ENCODE results near the gene CNN3. TPM values are rescaled to one million over a fixed set of nuclear protein-coding genes. Genes with fewer than 3 reads are reported as not detected.

Gene CNN3
- total and polyA plus RNA-seq, 2 of the 4 experiments (the other 2 are of a cell fraction) = 249 to 552 TPM

- peak overlapping the region; percentile 98 for H3K23ac ChIP-seq (ENCODE audit: low read depth, low read length)
- H3K4ac ChIP-seq (ENCODE audit: low read depth, low read length) = peak overlapping the region; percentile 97
- no peaks in the 10 kb centered on the region for H3K9me3 ChIP-seq (ENCODE audit: control insufficient read depth, insufficient read depth, low read length)
- H3K56ac ChIP-seq (ENCODE audit: extremely low read depth, insufficient read depth, low read length) = peak overlapping the region; percentile 99
- peak overlapping the region; percentile 55 for H3K18ac ChIP-seq (ENCODE audit: low read depth, low read length)
- WGBS, 2 experiments (ENCODE audit: extremely low coverage in 2 of 2, insufficient read length in 1 of 2) = 0% methylated on average over 35 of the region's 78 CpGs; no CpG with 5 or more reads in 1 of the 2 experiments
- peak overlapping the region; percentile 97; the same call in 1 of the 2 replicates for H3K4me2 ChIP-seq (ENCODE audit: low read depth, low read length)
- peaks cover 7% of the 10 kb centered on the region for H3K36me3 ChIP-seq (ENCODE audit: control insufficient read depth, insufficient read depth, low read length)
- H3K27me3 ChIP-seq (ENCODE audit: control insufficient read depth, insufficient read depth, low read length) = no peaks in the 10 kb centered on the region
- BruUV-seq (replicated peaks) = no TSS peak
- H2AK9ac ChIP-seq (replicated peaks; ENCODE audit: low read depth, low read length, poor library complexity) = peak overlapping the region; percentile 99
- H3K4me3 ChIP-seq (ENCODE audit: insufficient read depth, low read depth, low read length) = peak overlapping the region; percentile 63
- in situ Hi-C loops (cut with MboI; ENCODE audit: low sequenced_read_pairs) (no loop called here), intact Hi-C loops (cut with micrococcal nuclease) (loop anchor here (10.0 kb wide), 1 partner anchor 308 kb away; the partner anchor contains the start of gene RWDD3), dilution Hi-C loops (cut with HindIII; ENCODE audit: low sequenced_read_pairs, unreplicated experiment) (no loop called here)
- H4K5ac ChIP-seq (ENCODE audit: low read depth, low read length) = peak overlapping the region; percentile 13
- peak overlapping the region; percentile 89 for H2BK5ac ChIP-seq (ENCODE audit: low read depth, low read length, poor library complexity, severe bottlenecking)
- ChIA-PET CTCF (interaction anchor here (1.0 to 1.8 kb wide), 2 partner anchors 13 to 72 kb away, joined by 3 to 7 read pairs; no protein-coding TSS in a partner anchor), POLR2A (ENCODE audit: unreplicated experiment) (interaction anchor here (0.7 kb wide), 1 partner anchor 86 kb away, joined by 4 read pairs; no protein-coding TSS in a partner anchor)
- peak overlapping the region; percentile 73 for H2AFZ ChIP-seq (replicated peaks; ENCODE audit: low read length, poor library complexity)
- peaks cover 43% of the 10 kb centered on the region for H4K20me1 ChIP-seq (ENCODE audit: insufficient read depth, low read length)
- peak overlapping the region; percentile 64; the same call in 1 of the 3 replicates for H2BK15ac ChIP-seq (ENCODE audit: low read depth, low read length)
- peaks cover 23% of the 10 kb centered on the region for H3K4me1 ChIP-seq (ENCODE audit: control insufficient read depth, insufficient read depth, low read length)
- peak; percentile 53 for DNase-seq
- ATAC-seq (ENCODE audit: low read depth) = peak; percentile 24
- H2AK5ac ChIP-seq (ENCODE audit: low read depth, low read length) = peak overlapping the region; percentile 71
- peaks cover 4 to 45% of the 10 kb centered on the region in 2 experiments; a peak in 2 of 4 replicates for H3K79me1 ChIP-seq (ENCODE audit: low read depth in 1 of 2, low read length in 2 of 2)
- H3K14ac ChIP-seq (replicated peaks; ENCODE audit: low read depth, low read length) = peak overlapping the region; percentile 100
- H4K91ac ChIP-seq (ENCODE audit: insufficient read depth, low read depth, low read length) = peak overlapping the region; percentile 92
- H2BK20ac ChIP-seq (ENCODE audit: low read depth, low read length) = peak overlapping the region; percentile 6; the same call in 1 of the 2 replicates
- H3K9me1 ChIP-seq (ENCODE audit: insufficient read depth, low read length) = peaks cover 15% of the 10 kb centered on the region; the same call in 1 of the 2 replicates
- peak overlapping the region; percentile 96 for H2BK120ac ChIP-seq (ENCODE audit: low read depth, low read length)
- peak; percentile 23; the same call in 1 of the 2 replicates for TF ChIP-seq SMC3 (IDR thresholded peaks at IDR 0.05; ENCODE audit: low read depth, low read length)
- peak; percentile 51 for TF ChIP-seq CTCF (conservative IDR thresholded peaks at IDR 0.05; ENCODE audit: low read depth, low read length)
- peak; percentile 31 for TF ChIP-seq RAD21 (IDR thresholded peaks at IDR 0.05; ENCODE audit: low read length)
- no peak for TF ChIP-seq RCOR1 (IDR thresholded peaks at IDR 0.05; ENCODE audit: insufficient replicate concordance, low read length)
- TF ChIP-seq FOS (IDR thresholded peaks at IDR 0.05; ENCODE audit: low read depth, low read length) = no peak
- TF ChIP-seq POLR2A (IDR thresholded peaks at IDR 0.05; ENCODE audit: low read depth, low read length) = no peak; the same call in 1 of the 2 replicates
- TF ChIP-seq, protein P1, sequence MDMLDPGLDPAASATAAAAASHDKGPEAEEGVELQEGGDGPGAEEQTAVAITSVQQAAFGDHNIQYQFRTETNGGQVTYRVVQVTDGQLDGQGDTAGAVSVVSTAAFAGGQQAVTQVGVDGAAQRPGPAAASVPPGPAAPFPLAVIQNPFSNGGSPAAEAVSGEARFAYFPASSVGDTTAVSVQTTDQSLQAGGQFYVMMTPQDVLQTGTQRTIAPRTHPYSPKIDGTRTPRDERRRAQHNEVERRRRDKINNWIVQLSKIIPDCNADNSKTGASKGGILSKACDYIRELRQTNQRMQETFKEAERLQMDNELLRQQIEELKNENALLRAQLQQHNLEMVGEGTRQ (IDR thresholded peaks at IDR 0.05; ENCODE audit: low read depth, low read length) = no peak
- TF ChIP-seq CEBPB (IDR thresholded peaks at IDR 0.05; ENCODE audit: low read depth, low read length) = no peak
- peak; percentile 24; the same call in 1 of the 2 replicates for TF ChIP-seq MAZ (IDR thresholded peaks at IDR 0.05; ENCODE audit: borderline replicate concordance, low read depth, low read length)
- H3K27ac ChIP-seq (ENCODE audit: insufficient read depth, low read length) = peak overlapping the region; percentile 93
- H3K9ac ChIP-seq (ENCODE audit: low read depth, low read length) = peak overlapping the region; percentile 89
- peak overlapping the region; percentile 54 to 98 for H4K8ac ChIP-seq (ENCODE audit: low read depth in 2 of 2, low read length in 2 of 2)
Observed at GRCh38 chr1:94926126-94926914, 590 bp downstream of the CNN3 start.

All from IMR-90 (cell line).